HCT116 (cell line): ENCODE measurements around the gene CAPZB. TPM values are rescaled to one million over a fixed set of nuclear protein-coding genes. Genes with fewer than 3 reads are reported as not detected.

Source experiments
- ATAC-seq: fragments of 200-7000 bp; cut with Tn5 transposase; 2 replicates; pipeline ENCODE4 v1.9.1; 2020; ENCODE audit warnings: mild to moderate bottlenecking, moderate library complexity
- BruUV-seq: library from RNA; stranded (reverse); fragments of 400-500 nt; replicated peaks from 2 replicates; lab custom pipeline; 2021; lab: Mats Ljungman, UMichigan
- CTCF ChIA-PET: fragments of 300-600 bp; sonication (Branson Sonifier 250); formaldehyde crosslinking; loops from one replicate; lab custom pipeline; 2021; ENCODE audit warnings: antibody characterized with exemption; lab: Charles Lee
- POLR2A ChIA-PET: fragments of 300-600, 350-600 bp; sonication (Branson Sonifier 250); formaldehyde crosslinking; loops from one replicate; lab custom pipeline; 2021; ENCODE audit warnings: antibody characterized with exemption; lab: Charles Lee
- RAD21 ChIA-PET, 2 experiments: fragments of 300-600 bp; sonication (Branson Sonifier 250); formaldehyde crosslinking; loops; one replicate each; lab custom pipeline; 2023; ENCODE audit warnings: low total read pairs in 2 of 2; ENCODE audit not compliant: uncharacterized antibody in 2 of 2, unreplicated experiment in 2 of 2, low non-redundant PET in 1 of 2; lab: Charles Lee
- DNase-seq: peaks from one replicate; pipeline ENCODE4 v3.0.0-alpha.2; 2010; ENCODE audit warnings: low read depth, low spot score
- H2AFZ ChIP-seq: fragments of 200-600 bp; shearing (Covaris generic), sonication (generic); 2 replicates; pipeline ENCODE4 v1.6.1; 2017; ENCODE audit warnings: low read depth, mixed run types, mixed read lengths, antibody characterized with exemption, low read length; ENCODE audit not compliant: poor library complexity, severe bottlenecking
- H3K27ac ChIP-seq: 2 replicates; pipeline ENCODE4 v1.5.1; 2012; ENCODE audit warnings: low read depth, low read length
- H3K27me3 ChIP-seq: fragments of 200-600 bp; sonication (generic); 2 replicates; pipeline ENCODE4 v1.6.1; 2016; ENCODE audit warnings: mixed run types, low read length, mixed read lengths; ENCODE audit not compliant: insufficient read depth
- H3K36me3 ChIP-seq, 2 experiments: fragments of 200-500 bp in 1 of 2; fragments of 200-600 bp in 1 of 2; sonication (Bioruptor generic) in 1 of 2; sonication (generic) in 1 of 2; 2 replicates each; pipeline versions ENCODE4 v1.5.1 to v1.6.1; 2014 to 2016; ENCODE audit warnings: low read length in 2 of 2, inconsistent platforms in 1 of 2, mixed read lengths in 1 of 2, mixed run types in 1 of 2; ENCODE audit not compliant: insufficient read depth in 2 of 2, control insufficient read depth in 1 of 2
- H3K4me1 ChIP-seq, 2 experiments: fragments of 200-600 bp in 1 of 2; sonication (generic) in 1 of 2; 2 replicates each; pipeline versions ENCODE4 v1.5.1 to v1.6.1; 2012 to 2017; ENCODE audit warnings: low read length in 2 of 2, inconsistent platforms in 1 of 2, mild to moderate bottlenecking in 1 of 2, mixed read lengths in 1 of 2, mixed run types in 1 of 2, moderate library complexity in 1 of 2; ENCODE audit not compliant: insufficient read depth in 2 of 2, control insufficient read depth in 1 of 2
- H3K4me2 ChIP-seq: fragments of 200-600 bp; sonication (generic); 2 replicates; pipeline ENCODE4 v1.6.1; 2017; ENCODE audit warnings: mixed run types, low read length, mixed read lengths
- H3K4me3 ChIP-seq, 2 experiments: fragments of 200-600 bp in 1 of 2; sonication (generic) in 1 of 2; replicated peaks in 1 of 2; 2 replicates each; pipeline ENCODE4 v1.5.1; 2011 to 2016; ENCODE audit warnings: low read length in 2 of 2, control low read depth in 1 of 2, low read depth in 1 of 2, mild to moderate bottlenecking in 1 of 2, mixed read lengths in 1 of 2, mixed run types in 1 of 2
- H3K79me2 ChIP-seq: fragments of 200-600 bp; sonication (generic); 2 replicates; pipeline ENCODE4 v1.6.1; 2017; ENCODE audit warnings: mild to moderate bottlenecking, mixed run types, low read length, moderate library complexity, mixed read lengths; ENCODE audit not compliant: insufficient read depth
- H3K9ac ChIP-seq: fragments of 200-600 bp; sonication (generic); 2 replicates; pipeline ENCODE4 v1.6.1; 2016; ENCODE audit warnings: low read length, mixed read lengths
- H3K9me2 ChIP-seq: fragments of 200-600 bp; sonication (generic), shearing (Covaris generic); 2 replicates; pipeline ENCODE4 v1.6.1; 2017; ENCODE audit warnings: mixed run types, mild to moderate bottlenecking, moderate library complexity; ENCODE audit not compliant: insufficient read depth
- H3K9me3 ChIP-seq, 2 experiments: fragments of 200-500 bp in 1 of 2; fragments of 200-600 bp in 1 of 2; sonication (Bioruptor generic) in 1 of 2; sonication (generic) in 1 of 2; 2 replicates each; pipeline ENCODE4 v1.6.1; 2014 to 2017; ENCODE audit warnings: low read length in 2 of 2, mixed read lengths in 2 of 2, inconsistent platforms in 1 of 2, low read depth in 1 of 2, mild to moderate bottlenecking in 1 of 2, mixed run types in 1 of 2, moderate library complexity in 1 of 2; ENCODE audit not compliant: control insufficient read depth in 1 of 2, insufficient read depth in 1 of 2
- H4K20me1 ChIP-seq: fragments of 200-600 bp; sonication (generic), shearing (Covaris generic); 2 replicates; pipeline ENCODE4 v1.6.1; 2017; ENCODE audit warnings: mixed run types, mild to moderate bottlenecking, moderate library complexity; ENCODE audit not compliant: insufficient read depth
- EGR1 ChIP-seq: IDR thresholded peaks from 2 replicates; pipeline ENCODE4 v1.6.1; 2012; ENCODE audit warnings: low read depth
- EZH2 ChIP-seq: fragments of 200-600 bp; sonication (generic); IDR thresholded peaks from 2 replicates; pipeline ENCODE4 v1.6.1; 2017; ENCODE audit warnings: antibody characterized with exemption, mixed run types
- EZH2phosphoT487 ChIP-seq: fragments of 200-600 bp; IDR thresholded peaks from 2 replicates; pipeline ENCODE4 v1.6.1; 2018; ENCODE audit warnings: antibody characterized with exemption, borderline replicate concordance
- POLR2AphosphoS5 ChIP-seq: IDR thresholded peaks from 2 replicates; pipeline ENCODE4 v1.6.1; 2011; ENCODE audit warnings: mild to moderate bottlenecking, low read depth, low read length, moderate library complexity
- RAD21 ChIP-seq: IDR thresholded peaks from 2 replicates; pipeline ENCODE4 v1.6.1; 2012; ENCODE audit warnings: low read depth, mild to moderate bottlenecking
- REST ChIP-seq: IDR thresholded peaks from 2 replicates; pipeline ENCODE4 v1.6.1; 2012; ENCODE audit warnings: low read depth
- SRF ChIP-seq: IDR thresholded peaks from 2 replicates; pipeline ENCODE4 v1.6.1; 2012; ENCODE audit warnings: low read depth
- ZNF274 ChIP-seq: fragments of 200-500 bp; sonication (Bioruptor generic); IDR thresholded peaks from 2 replicates; pipeline ENCODE4 v1.6.1; 2014; ENCODE audit warnings: mild to moderate bottlenecking, low read depth, low read length, inconsistent platforms
- intact Hi-C: fragments of 100-400 bp; cut with micrococcal nuclease; formaldehyde crosslinking; loops from 2 replicates; pipeline ENCODE4 v1.10.0; 2022
- total RNA-seq: library from RNA; stranded (reverse); gene quantifications from one replicate; pipeline ENCODE4 v1.2.1, GENCODE V29; 2021; ENCODE audit not compliant: unreplicated experiment

The CAPZB gene
- total RNA-seq, 1 experiment from 2014 or later: 203 TPM

GRCh38 chr1:19493547-19493946 is 8.2 kb upstream of the CAPZB start:
- CTCF ChIA-PET: interaction anchor here (1.4 kb wide), 1 partner anchor 160 kb away, joined by 4 read pairs; no protein-coding TSS in a partner anchor
- no peak overlapping the region for H2AFZ ChIP-seq
- H3K9me2 ChIP-seq: no peaks in the 10 kb centered on the region
- H3K9me3 ChIP-seq: no peaks in the 10 kb centered on the region
- no peaks in the 10 kb centered on the region for H3K79me2 ChIP-seq
- no peak overlapping the region for H3K27ac ChIP-seq
- BruUV-seq: no TSS peak
- no peak overlapping the region for H3K9ac ChIP-seq
- intact Hi-C loops: loop anchor here (5.0 kb wide), 1 partner anchor 89 kb away; no protein-coding TSS in a partner anchor
- ATAC-seq (no peak), DNase-seq (no peak)
- H3K36me3 ChIP-seq: no peaks in the 10 kb centered on the region
- no peak overlapping the region for H3K4me2 ChIP-seq
- no peaks in the 10 kb centered on the region for H3K27me3 ChIP-seq
- no peaks in the 10 kb centered on the region for H3K4me1 ChIP-seq
- no peak overlapping the region for H3K4me3 ChIP-seq
- TF ChIP-seq RAD21: no peak
- TF ChIP-seq EZH2: no peak
- no peak for TF ChIP-seq POLR2AphosphoS5
- no peak for TF ChIP-seq EZH2phosphoT487
- no peak for TF ChIP-seq REST
- TF ChIP-seq SRF: no peak
- no peak for TF ChIP-seq ZNF274
- no peak for TF ChIP-seq EGR1
- no peaks in the 10 kb centered on the region for H4K20me1 ChIP-seq
- POLR2A ChIA-PET: no interaction called here
- RAD21 ChIA-PET: no interaction called here
